AG04450 (cell line): ENCODE measurements around the gene IL36RN. TPM values are rescaled to one million over a fixed set of nuclear protein-coding genes. Genes with fewer than 3 reads are reported as not detected.

ENCODE experiments used
- CTCF ChIA-PET: fragments of 300-600, 350-600 bp; formaldehyde crosslinking; extraction: SDS; loops from one replicate; lab custom pipeline; 2022; ENCODE audit warnings: antibody characterized with exemption, inconsistent platforms; lab: Charles Lee
- POLR2A ChIA-PET: fragments of 350-600 bp; formaldehyde crosslinking; extraction: SDS; loops from one replicate; lab custom pipeline; 2021; ENCODE audit warnings: antibody characterized with exemption, inconsistent platforms; lab: Yijun Ruan, JAX
- DNase-seq: peaks from one replicate; pipeline ENCODE4 v3.0.0-alpha.2; 2011; ENCODE audit warnings: low read depth, low spot score
- H3K27ac ChIP-seq: one replicate; pipeline ENCODE4 v1.5.1; 2012; ENCODE audit warnings: low read depth, low read length, control low read depth
- H3K27me3 ChIP-seq: one replicate; pipeline ENCODE4 v1.6.0; 2012; ENCODE audit warnings: low read length; ENCODE audit not compliant: control insufficient read depth, insufficient read depth
- H3K4me3 ChIP-seq: 2 replicates; pipeline ENCODE4 v1.5.1; 2011; ENCODE audit warnings: mild to moderate bottlenecking, low read depth, low read length, control low read depth
- H3K9me3 ChIP-seq: 2 replicates; pipeline ENCODE4 v1.5.1; 2012; ENCODE audit warnings: low read length; ENCODE audit not compliant: control insufficient read depth, insufficient read depth
- polyA plus RNA-seq: library from polyadenylated mRNA; depleted of rRNA; stranded (reverse); fragments of >200 nt; gene quantifications from 2 replicates; pipeline ENCODE4 v1.2.3, GENCODE V29; 2011
- TF ChIP-seq, protein P1 (sequence below): IDR thresholded peaks from 2 replicates; pipeline ENCODE4 v1.5.1; 2011; ENCODE audit warnings: low read depth, low read length, control low read depth, inconsistent platforms

Gene IL36RN
- polyA plus RNA-seq, 1 experiment, result not detected

DNA sequence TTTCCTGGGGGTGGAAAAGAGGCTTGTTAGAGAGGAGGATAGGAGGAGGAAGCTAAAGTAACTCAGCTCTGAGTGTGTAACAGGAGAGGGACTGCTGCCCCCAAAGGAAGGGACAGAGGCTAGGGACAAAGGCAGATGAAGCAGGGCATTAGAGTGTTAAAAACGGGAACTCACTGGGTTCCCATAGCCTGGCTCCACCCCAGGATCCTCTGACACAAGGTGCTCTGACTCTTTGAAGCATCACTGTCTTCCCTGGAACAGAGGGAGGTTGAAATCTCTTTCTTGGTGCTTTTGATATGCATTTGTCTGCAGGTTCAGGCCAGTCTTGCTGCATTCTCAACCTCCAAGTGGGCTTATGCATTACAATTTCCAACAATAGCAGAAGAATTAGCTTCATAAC lies 30.9 kb upstream of the IL36RN start:
- Histone ChIP-seq H3K9me3 (no peaks in the 10 kb centered on the region), H3K27me3 (peaks cover 22% of the 10 kb centered on the region), H3K27ac (no peak overlapping the region), H3K4me3 (no peak overlapping the region)
- no peak for DNase-seq
- CTCF ChIA-PET, result no interaction called here
- TF ChIP-seq, protein P1, sequence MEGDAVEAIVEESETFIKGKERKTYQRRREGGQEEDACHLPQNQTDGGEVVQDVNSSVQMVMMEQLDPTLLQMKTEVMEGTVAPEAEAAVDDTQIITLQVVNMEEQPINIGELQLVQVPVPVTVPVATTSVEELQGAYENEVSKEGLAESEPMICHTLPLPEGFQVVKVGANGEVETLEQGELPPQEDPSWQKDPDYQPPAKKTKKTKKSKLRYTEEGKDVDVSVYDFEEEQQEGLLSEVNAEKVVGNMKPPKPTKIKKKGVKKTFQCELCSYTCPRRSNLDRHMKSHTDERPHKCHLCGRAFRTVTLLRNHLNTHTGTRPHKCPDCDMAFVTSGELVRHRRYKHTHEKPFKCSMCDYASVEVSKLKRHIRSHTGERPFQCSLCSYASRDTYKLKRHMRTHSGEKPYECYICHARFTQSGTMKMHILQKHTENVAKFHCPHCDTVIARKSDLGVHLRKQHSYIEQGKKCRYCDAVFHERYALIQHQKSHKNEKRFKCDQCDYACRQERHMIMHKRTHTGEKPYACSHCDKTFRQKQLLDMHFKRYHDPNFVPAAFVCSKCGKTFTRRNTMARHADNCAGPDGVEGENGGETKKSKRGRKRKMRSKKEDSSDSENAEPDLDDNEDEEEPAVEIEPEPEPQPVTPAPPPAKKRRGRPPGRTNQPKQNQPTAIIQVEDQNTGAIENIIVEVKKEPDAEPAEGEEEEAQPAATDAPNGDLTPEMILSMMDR, result no peak
- POLR2A ChIA-PET, result no interaction called here

GRCh38 chr2:113032737-113033136 lies 26.3 kb upstream of the IL36RN start:
- Histone ChIP-seq H3K27ac (no peak overlapping the region), H3K4me3 (no peak overlapping the region), H3K27me3 (peaks cover 14% of the 10 kb centered on the region), H3K9me3 (no peaks in the 10 kb centered on the region)
- TF ChIP-seq, protein P1, result no peak
- no peak for DNase-seq
- ChIA-PET CTCF (no interaction called here), POLR2A (no interaction called here)

- Histone ChIP-seq H3K9me3 (no peaks in the 10 kb centered on the region), H3K27me3 (peaks cover 18% of the 10 kb centered on the region), H3K4me3 (no peak overlapping the region), H3K27ac (no peak overlapping the region)
- ChIA-PET CTCF (no interaction called here), POLR2A (no interaction called here)
- no peak for DNase-seq
- TF ChIP-seq, protein P1, result no peak
Observed at GRCh38 chr2:113034016-113034415, 25.0 kb upstream of the IL36RN start.

- TF ChIP-seq, protein P1, result no peak
- Histone ChIP-seq H3K27me3 (peaks cover 20% of the 10 kb centered on the region), H3K9me3 (no peaks in the 10 kb centered on the region), H3K4me3 (no peak overlapping the region), H3K27ac (no peak overlapping the region)
- CTCF ChIA-PET, result no interaction called here
- DNase-seq, result no peak
- POLR2A ChIA-PET, result no interaction called here
Observed at GRCh38 chr2:113036763-113037162, 22.2 kb upstream of the IL36RN start.

DNA sequence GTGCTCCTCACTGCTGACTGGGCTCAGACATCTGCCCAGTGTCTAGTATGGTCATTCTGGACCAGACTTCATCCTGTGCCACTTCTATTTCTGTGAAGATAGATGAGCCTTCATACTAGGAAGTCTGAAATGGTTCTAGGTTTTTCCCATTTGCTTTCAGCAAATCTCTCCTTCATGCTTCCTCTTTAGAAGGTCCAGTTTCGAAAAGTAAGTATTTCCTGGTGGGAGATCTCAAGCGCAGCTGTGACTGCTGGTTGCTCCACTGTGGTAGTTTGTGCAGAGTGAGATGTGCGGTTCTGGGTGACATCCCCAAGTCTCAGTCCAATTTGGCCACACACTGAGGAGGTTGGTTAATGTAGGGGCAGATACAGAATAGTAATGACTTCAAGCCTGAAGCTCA lies 20.7 kb upstream of the IL36RN start:
- ChIA-PET POLR2A (no interaction called here), CTCF (no interaction called here)
- H3K27ac ChIP-seq, result no peak overlapping the region
- H3K27me3 ChIP-seq, result peaks cover 16% of the 10 kb centered on the region
- no peak for DNase-seq
- H3K9me3 ChIP-seq, result no peaks in the 10 kb centered on the region
- TF ChIP-seq, protein P1, result no peak
- no peak overlapping the region for H3K4me3 ChIP-seq
